IPS-NIHi11 (cell line): Measurements from ENCODE around the gene ZNF385D.

Experiments
- DNase-seq: peaks from one replicate; pipeline ENCODE4 v3.0.0; 2012; ENCODE audit warnings: mixed read lengths, low spot score

The ZNF385D gene

GRCh38 chr3:21599890-21600289 lies 151.1 kb downstream of the ZNF385D start:
- no peak for DNase-seq

GRCh38 chr3:21592828-21593227 lies 158.2 kb downstream of the ZNF385D start:
- no peak for DNase-seq

- DNase-seq: no peak
These were observed 163.1 kb downstream of the ZNF385D start for GRCh38 chr3:21587894-21588293.

GRCh38 chr3:21585216-21585740 lies 165.7 kb downstream of the ZNF385D start:
- DNase-seq: no peak

GRCh38 chr3:21573291-21573690 lies 177.7 kb downstream of the ZNF385D start:
- DNase-seq: no peak

- no peak for DNase-seq
These were observed 186.5 kb downstream of the ZNF385D start for GRCh38 chr3:21564531-21564930.

GRCh38 chr3:21562243-21562642 lies 188.8 kb downstream of the ZNF385D start:
- DNase-seq: no peak

GRCh38 chr3:21561472-21561871 lies 189.5 kb downstream of the ZNF385D start:
- DNase-seq: no peak

- DNase-seq: no peak
These were observed 200.0 kb downstream of the ZNF385D start for GRCh38 chr3:21551019-21551418.

- DNase-seq: no peak
These were observed 206.9 kb downstream of the ZNF385D start for GRCh38 chr3:21544076-21544462.

GRCh38 chr3:21543380-21544075 lies 207.5 kb downstream of the ZNF385D start:
- DNase-seq: peak; percentile 26

GRCh38 chr3:21542656-21543379 lies 208.2 kb downstream of the ZNF385D start:
- no peak for DNase-seq

- DNase-seq: no peak
These were observed 210.7 kb downstream of the ZNF385D start for GRCh38 chr3:21540265-21540664.

GRCh38 chr3:21534462-21534861 lies 216.5 kb downstream of the ZNF385D start:
- DNase-seq: no peak

- no peak for DNase-seq
These were observed 218.0 kb downstream of the ZNF385D start for GRCh38 chr3:21533002-21533401.

- DNase-seq: no peak
These were observed 219.1 kb downstream of the ZNF385D start for GRCh38 chr3:21531909-21532308.

- DNase-seq: no peak
These were observed 222.6 kb downstream of the ZNF385D start for GRCh38 chr3:21528291-21528995.

- DNase-seq: no peak
These were observed 224.5 kb downstream of the ZNF385D start for GRCh38 chr3:21526461-21526860.

GRCh38 chr3:21524133-21524532 lies 226.9 kb downstream of the ZNF385D start:
- DNase-seq: no peak

GRCh38 chr3:21520106-21520963 lies 230.7 kb downstream of the ZNF385D start:
- no peak for DNase-seq

- DNase-seq: no peak
These were observed 233.8 kb downstream of the ZNF385D start for GRCh38 chr3:21517184-21517583.

- no peak for DNase-seq
These were observed 235.6 kb downstream of the ZNF385D start for GRCh38 chr3:21515417-21515816.
